Raji (cell line): Measurements from ENCODE around the gene GALNT11.

Experiments used
- POLR2A ChIP-seq: IDR thresholded peaks from 2 replicates; pipeline ENCODE4 v1.6.1; 2011; ENCODE audit warnings: low read depth, low read length, control low read depth; ENCODE audit not compliant: insufficient read depth

GALNT11 gene

DNA sequence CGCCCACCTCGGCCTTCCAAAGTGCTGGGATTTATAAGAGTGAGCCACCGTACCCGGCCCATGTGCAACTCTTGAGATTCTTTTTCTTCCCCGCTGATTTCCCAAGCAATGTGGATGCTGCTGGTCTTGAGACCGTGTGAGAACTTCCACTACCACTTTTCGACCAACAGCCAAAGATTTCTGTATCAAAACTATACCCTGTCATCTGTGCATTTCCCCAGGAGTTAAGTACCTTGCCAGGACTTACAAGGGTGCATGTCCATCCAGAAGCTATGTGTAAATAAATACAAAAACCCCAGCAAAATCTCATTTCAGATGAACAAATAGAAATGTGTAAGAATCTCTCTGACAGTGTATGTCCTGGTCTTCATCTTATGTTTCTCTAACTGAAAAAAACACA is 9.9 kb upstream of the GALNT11 start:
- no peak for TF ChIP-seq POLR2A

- TF ChIP-seq POLR2A = no peak
Measured at GRCh38 chr7:152016947-152017346, 8.5 kb upstream of the GALNT11 start.

GRCh38 chr7:152025937-152026890 is 740 bp downstream of the GALNT11 start:
- no peak for TF ChIP-seq POLR2A

DNA sequence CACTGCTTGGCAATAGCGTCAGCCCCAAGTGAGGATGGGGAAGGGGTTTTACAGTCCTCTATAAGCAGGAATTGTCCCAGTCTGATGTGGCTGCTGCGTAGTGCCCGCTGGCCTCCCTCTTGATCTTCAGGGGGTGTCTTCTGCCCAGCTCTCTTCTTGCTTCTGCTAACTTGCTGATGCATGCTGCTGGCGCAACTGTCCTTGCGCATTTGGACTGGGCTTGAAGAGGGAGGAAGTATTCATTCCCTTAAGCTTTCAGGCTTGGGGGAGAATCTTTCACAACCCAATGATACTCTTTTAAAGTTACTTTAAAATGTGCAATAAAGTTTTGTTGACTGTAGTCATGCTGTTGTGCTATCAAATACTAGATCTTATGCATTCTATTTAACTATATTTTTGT is 10.3 kb downstream of the GALNT11 start:
- no peak for TF ChIP-seq POLR2A

GRCh38 chr7:152046531-152046930 is 21.1 kb downstream of the GALNT11 start:
- TF ChIP-seq POLR2A = no peak

- TF ChIP-seq POLR2A = no peak
Measured at GRCh38 chr7:152048051-152048450, 22.6 kb downstream of the GALNT11 start.

GRCh38 chr7:152050547-152050971 is 25.1 kb downstream of the GALNT11 start:
- no peak for TF ChIP-seq POLR2A

GRCh38 chr7:152051968-152052367 is 26.5 kb downstream of the GALNT11 start:
- TF ChIP-seq POLR2A = no peak

- TF ChIP-seq POLR2A = no peak
Measured at GRCh38 chr7:152052771-152053170, 27.3 kb downstream of the GALNT11 start.

- TF ChIP-seq POLR2A = no peak
Measured at GRCh38 chr7:152054367-152055230, 29.1 kb downstream of the GALNT11 start.

DNA sequence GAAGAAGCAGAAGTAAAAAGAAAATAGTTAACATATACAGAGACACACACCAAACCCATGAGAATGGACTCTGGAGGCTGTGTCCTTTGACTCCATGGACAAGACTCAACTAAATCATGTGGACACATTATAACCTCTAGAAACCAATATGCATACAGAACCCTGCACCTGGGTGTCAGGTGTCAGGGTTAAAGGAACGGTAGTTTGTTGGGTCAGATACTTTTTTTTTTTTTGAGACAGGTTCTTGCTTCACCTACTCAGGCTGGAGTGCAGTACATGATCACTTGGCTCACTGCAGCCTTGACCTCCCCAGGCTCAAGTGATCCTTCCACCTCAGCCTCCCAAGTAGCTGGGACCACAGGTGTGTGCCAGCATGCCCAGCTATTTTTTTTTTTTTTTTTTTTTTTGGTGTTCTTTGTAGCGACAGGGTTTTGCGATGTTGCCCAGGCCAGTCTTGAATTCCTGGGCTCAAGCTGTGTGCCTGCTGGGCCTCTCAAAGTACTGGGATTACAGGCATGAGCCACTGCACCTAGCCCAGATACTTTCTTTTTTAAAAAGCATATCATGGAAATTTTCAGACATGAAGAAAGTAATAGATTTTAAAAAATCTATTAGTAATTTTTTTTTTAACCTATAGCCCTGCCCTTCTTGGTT is 31.3 kb downstream of the GALNT11 start:
- TF ChIP-seq POLR2A = no peak

DNA sequence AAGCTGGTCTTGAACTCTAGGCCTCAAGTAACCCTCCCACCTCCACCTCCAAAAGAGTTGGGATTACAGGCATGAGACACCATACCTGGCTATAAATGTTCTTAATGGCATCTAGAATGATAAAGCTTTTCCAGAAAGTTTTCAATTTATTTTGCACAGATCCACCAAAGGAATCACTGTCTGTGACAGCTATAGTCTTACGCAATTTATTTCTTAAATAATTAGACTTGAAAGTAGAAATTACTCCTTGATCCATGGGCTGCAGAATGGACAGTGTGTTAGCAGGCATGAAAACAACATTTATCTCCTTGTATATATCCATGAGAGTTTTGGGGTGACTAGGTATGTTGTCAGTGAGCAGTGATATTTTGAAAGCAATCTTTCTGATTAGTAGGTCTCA is 33.8 kb downstream of the GALNT11 start:
- TF ChIP-seq POLR2A = no peak

DNA sequence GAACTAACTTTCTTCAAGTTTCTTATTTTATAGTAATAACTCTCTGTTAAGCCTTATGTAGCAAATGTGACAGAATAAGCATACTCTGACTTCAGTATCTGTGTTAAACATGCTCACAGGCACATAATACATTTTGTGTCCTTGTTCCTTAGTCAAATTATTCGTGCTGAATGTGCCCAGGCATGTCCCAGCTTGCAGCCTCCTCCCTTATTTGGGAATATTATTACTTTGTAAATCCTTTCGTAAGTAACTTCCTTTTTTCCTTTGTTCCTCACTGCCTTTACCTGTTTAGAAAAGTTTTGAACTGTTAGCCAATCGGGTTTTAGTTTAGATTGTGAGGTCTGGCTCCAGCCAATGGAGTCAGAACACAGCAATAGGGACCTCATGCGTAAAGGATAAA is 46.9 kb downstream of the GALNT11 start:
- TF ChIP-seq POLR2A = no peak

DNA sequence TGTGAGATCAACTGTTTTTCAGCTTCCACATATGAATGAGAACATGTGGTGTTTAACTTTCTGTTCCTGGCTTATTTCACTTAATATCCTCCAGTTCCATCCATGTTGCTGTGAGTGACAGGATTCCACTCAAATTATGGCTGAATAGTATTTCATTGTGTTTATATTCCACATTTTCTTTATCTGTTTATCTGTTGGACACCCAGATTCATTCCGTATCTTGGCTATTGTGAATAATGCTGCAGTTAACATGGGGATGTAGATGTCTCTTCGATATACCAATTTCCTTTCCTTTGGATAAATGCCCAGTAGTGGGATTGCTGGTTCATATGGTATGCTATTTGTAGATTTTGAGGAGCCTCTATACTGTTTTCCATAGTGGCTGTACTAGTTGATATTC is 47.9 kb downstream of the GALNT11 start:
- no peak for TF ChIP-seq POLR2A

- no peak for TF ChIP-seq POLR2A
Measured at GRCh38 chr7:152074673-152075072, 49.2 kb downstream of the GALNT11 start.
